Endothelial cell of umbilical vein (primary cell): ENCODE measurements around the gene CDKL5. TPM values are rescaled to one million over a fixed set of nuclear protein-coding genes. Genes with fewer than 3 reads are reported as not detected.

Source experiments
- BruUV-seq: library from RNA; stranded (reverse); fragments of 400-500 nt; replicated peaks from 2 replicates; lab custom pipeline; 2021; lab: Mats Ljungman, UMichigan
- CTCF ChIA-PET: fragments of 300-600, 350-600 bp; sonication (Branson Sonifier 250); formaldehyde crosslinking; loops from one replicate; lab custom pipeline; 2021; ENCODE audit warnings: antibody characterized with exemption, inconsistent platforms; lab: Charles Lee
- POLR2A ChIA-PET: fragments of 300-600, 350-600 bp; sonication (Branson Sonifier 250); formaldehyde crosslinking; loops from one replicate; lab custom pipeline; 2021; ENCODE audit warnings: antibody characterized with exemption, inconsistent platforms; lab: Charles Lee
- DNase-seq: peaks from one replicate; pipeline ENCODE4 v3.0.0-alpha.2; 2011; ENCODE audit warnings: low read depth, low spot score
- FAIRE-seq: peaks from 2 replicates; lab custom pipeline; 2011; peaks lifted over from hg19 to GRCh38; lab: Jason Lieb, UNC
- H2AFZ ChIP-seq: 2 replicates; pipeline ENCODE4 v1.6.0; 2012; ENCODE audit warnings: low read depth, low read length, control low read depth, inconsistent platforms
- H3K27ac ChIP-seq: 2 replicates; pipeline ENCODE4 v1.5.1; 2011; ENCODE audit warnings: low read depth, mild to moderate bottlenecking, control low read depth, low read length, moderate library complexity; ENCODE audit not compliant: insufficient read depth
- H3K27me3 ChIP-seq, 2 experiments: 2 replicates each; pipeline versions ENCODE4 v1.6.0 to v1.6.1; 2011; ENCODE audit warnings: low read length in 2 of 2, mixed read lengths in 1 of 2; ENCODE audit not compliant: control insufficient read depth in 2 of 2, insufficient read depth in 2 of 2
- H3K36me3 ChIP-seq, 2 experiments: 2 replicates in 1 of 2; 3 replicates in 1 of 2; pipeline ENCODE4 v1.5.1; 2011; ENCODE audit warnings: low read length in 2 of 2, mild to moderate bottlenecking in 1 of 2, moderate library complexity in 1 of 2; ENCODE audit not compliant: control insufficient read depth in 2 of 2, insufficient read depth in 2 of 2; ENCODE audit errors: extremely low read depth in 1 of 2
- H3K4me1 ChIP-seq: 3 replicates; pipeline ENCODE4 v1.5.1; 2011; ENCODE audit warnings: mild to moderate bottlenecking, low read length; ENCODE audit not compliant: control insufficient read depth, insufficient read depth; ENCODE audit errors: extremely low read depth
- H3K4me2 ChIP-seq: 2 replicates; pipeline ENCODE4 v1.6.1; 2011; ENCODE audit warnings: low read length, control low read depth, mixed read lengths; ENCODE audit not compliant: insufficient read depth
- H3K4me3 ChIP-seq, 3 experiments: fragments of 200-600 bp in 1 of 3; sonication (generic), shearing (Covaris generic) in 1 of 3; replicated peaks in 1 of 3; 2 replicates each; pipeline ENCODE4 v1.5.1; 2011 to 2016; ENCODE audit warnings: control low read depth in 3 of 3, low read length in 3 of 3, mild to moderate bottlenecking in 2 of 3, inconsistent platforms in 1 of 3, low read depth in 1 of 3, moderate library complexity in 1 of 3; ENCODE audit not compliant: insufficient read depth in 1 of 3
- H3K79me2 ChIP-seq: 2 replicates; pipeline ENCODE4 v1.6.0; 2012; ENCODE audit warnings: low read length, inconsistent platforms; ENCODE audit not compliant: control insufficient read depth, insufficient read depth
- H3K9ac ChIP-seq: replicated peaks from 2 replicates; pipeline ENCODE3; 2011; ENCODE audit warnings: low read length, control low read depth; ENCODE audit not compliant: insufficient read depth; ENCODE audit errors: extremely low read depth
- H3K9me1 ChIP-seq: replicated peaks from 3 replicates; pipeline ENCODE4 v1.6.0; 2011; ENCODE audit warnings: mild to moderate bottlenecking, low read length; ENCODE audit not compliant: control insufficient read depth, insufficient read depth; ENCODE audit errors: extremely low read depth
- H3K9me3 ChIP-seq: replicated peaks from 2 replicates; pipeline ENCODE4 v1.5.1; 2012; ENCODE audit warnings: low read length, inconsistent platforms; ENCODE audit not compliant: control insufficient read depth, insufficient read depth
- H4K20me1 ChIP-seq: replicated peaks from 2 replicates; pipeline ENCODE3; 2011; ENCODE audit warnings: mild to moderate bottlenecking, low read length; ENCODE audit not compliant: control insufficient read depth, insufficient read depth; ENCODE audit errors: extremely low read depth
- CTCF ChIP-seq, 2 donors: IDR thresholded peaks; 1 replicate in 1 of 2; 2 replicates in 1 of 2; pipeline ENCODE4 v1.5.1; 2011; ENCODE audit warnings: low read length in 2 of 2, mild to moderate bottlenecking in 2 of 2, moderate library complexity in 2 of 2, control low read depth in 1 of 2, inconsistent platforms in 1 of 2, low read depth in 1 of 2; ENCODE audit not compliant: insufficient read depth in 1 of 2; ENCODE audit errors: extremely low read depth in 1 of 2
- EZH2 ChIP-seq: IDR thresholded peaks from 2 replicates; pipeline ENCODE4 v1.6.1; 2012; ENCODE audit warnings: borderline replicate concordance, low read depth, mild to moderate bottlenecking, moderate library complexity, low read length, inconsistent platforms; ENCODE audit not compliant: severe bottlenecking
- FOS ChIP-seq: IDR thresholded peaks from 2 replicates; pipeline ENCODE4 v1.6.1; 2011; ENCODE audit warnings: mild to moderate bottlenecking, low read length, moderate library complexity, borderline replicate concordance; ENCODE audit not compliant: insufficient read depth
- GATA2 ChIP-seq: IDR thresholded peaks from 2 replicates; pipeline ENCODE4 v1.7.0; 2011; ENCODE audit warnings: low read depth, mild to moderate bottlenecking, moderate library complexity, mixed read lengths, low read length; ENCODE audit not compliant: insufficient read length, insufficient read depth
- JUN ChIP-seq: IDR thresholded peaks from 2 replicates; pipeline ENCODE4 v1.6.1; 2011; ENCODE audit warnings: borderline replicate concordance, low read depth; ENCODE audit not compliant: insufficient read length, insufficient read depth
- MAX ChIP-seq: IDR thresholded peaks from 2 replicates; pipeline ENCODE4 v1.6.1; 2011; ENCODE audit not compliant: insufficient read depth, insufficient read length
- MYC ChIP-seq: IDR thresholded peaks from one replicate; pipeline ENCODE4 v1.6.1; 2011; ENCODE audit warnings: mild to moderate bottlenecking, low read depth, low read length
- POLR2A ChIP-seq: IDR thresholded peaks from 2 replicates; pipeline ENCODE4 v1.6.1; 2012; ENCODE audit warnings: low read depth, mild to moderate bottlenecking, control low read depth, low read length
- POLR2AphosphoS5 ChIP-seq: IDR thresholded peaks from 2 replicates; pipeline ENCODE4 v1.6.1; 2012; ENCODE audit warnings: low read depth, mild to moderate bottlenecking, control low read depth, low read length, moderate library complexity; ENCODE audit not compliant: insufficient read depth
- dilution Hi-C: fragments of 300-500 bp; cut with MboI; formaldehyde crosslinking; loops from one replicate; pipeline ENCODE4 v1.15.0; 2019; ENCODE audit warnings: low sequenced_read_pairs; ENCODE audit not compliant: extremely low pct_ligation_motif_present
- intact Hi-C: fragments of 100-400 bp; cut with micrococcal nuclease; formaldehyde crosslinking; loops from one replicate; pipeline ENCODE4 v1.10.0; 2022
- polyA plus RNA-seq, 4 experiments: library from polyadenylated mRNA; depleted of rRNA in 3 of 4; stranded (reverse) in 3 of 4; unstranded in 1 of 4; fragments of >200 nt; gene quantifications; 2 replicates each; pipeline versions ENCODE4 v1.2.1 to v1.2.3, GENCODE V29; 2011 to 2012; ENCODE audit warnings: missing spikeins in 1 of 4
- total RNA-seq: library from RNA; stranded (reverse); gene quantifications from 2 replicates; pipeline ENCODE4 v1.2.3, GENCODE V29; 2021

The CDKL5 gene
- total and polyA plus RNA-seq, 2 donors (not counting 3 experiments of a cell fraction or from before 2014, with no cell fraction given): 1.5 to 4.3 TPM

GRCh38 chrX:18422886-18423285, 2.5 kb upstream of the CDKL5 start:
- DNase-seq (no peak), FAIRE-seq (no peak)
- Histone ChIP-seq H3K9me1 (no peaks in the 10 kb centered on the region), H3K4me3 (no peak overlapping the region), H3K9ac (no peak overlapping the region), H3K4me2 (no peak overlapping the region), H3K4me1 (no peaks in the 10 kb centered on the region), H3K27me3 (peaks cover 2 to 4% of the 10 kb centered on the region in 2 experiments), H3K27ac (no peak overlapping the region), H4K20me1 (no peaks in the 10 kb centered on the region), H3K79me2 (no peaks in the 10 kb centered on the region), H3K9me3 (no peaks in the 10 kb centered on the region), H3K36me3 (no peaks in the 10 kb centered on the region), H2AFZ (no peak overlapping the region)
- POLR2A ChIA-PET: no interaction called here
- TF ChIP-seq FOS (no peak), JUN (no peak), MAX (no peak), GATA2 (no peak), POLR2A (no peak), MYC (no peak), CTCF (IDR thresholded peaks at IDR 0.05; ENCODE audit: extremely low read depth in 1 of 2, insufficient read depth in 1 of 2, low read depth in 1 of 2, low read length in 2 of 2) (no peak), EZH2 (no peak), POLR2AphosphoS5 (no peak)
- dilution Hi-C loops (loop anchor here (25.0 kb wide), 1 partner anchor 914 kb away; the partner anchor contains the start of gene PDHA1), intact Hi-C loops (loop anchor here (10.0 kb wide), 1 partner anchor 162 kb away; no protein-coding TSS in a partner anchor)
- BruUV-seq: no TSS peak
- CTCF ChIA-PET: no interaction called here
